CD4-positive, alpha-beta T cell treated with Interleukin-2 at 100 ng/mL for 4 hours (primary cell): ENCODE measurements around the gene TBCD.
"Not testable (repeated sequence)": the region's sequence is repeated elsewhere in the genome, so short reads cannot be mapped to it uniquely, and the experiment has no call there.

ENCODE experiments used
- DNase-seq: peaks from one replicate; pipeline ENCODE4 v3.0.0-alpha.2; 2020; ENCODE audit warnings: low spot score

TBCD gene

DNA sequence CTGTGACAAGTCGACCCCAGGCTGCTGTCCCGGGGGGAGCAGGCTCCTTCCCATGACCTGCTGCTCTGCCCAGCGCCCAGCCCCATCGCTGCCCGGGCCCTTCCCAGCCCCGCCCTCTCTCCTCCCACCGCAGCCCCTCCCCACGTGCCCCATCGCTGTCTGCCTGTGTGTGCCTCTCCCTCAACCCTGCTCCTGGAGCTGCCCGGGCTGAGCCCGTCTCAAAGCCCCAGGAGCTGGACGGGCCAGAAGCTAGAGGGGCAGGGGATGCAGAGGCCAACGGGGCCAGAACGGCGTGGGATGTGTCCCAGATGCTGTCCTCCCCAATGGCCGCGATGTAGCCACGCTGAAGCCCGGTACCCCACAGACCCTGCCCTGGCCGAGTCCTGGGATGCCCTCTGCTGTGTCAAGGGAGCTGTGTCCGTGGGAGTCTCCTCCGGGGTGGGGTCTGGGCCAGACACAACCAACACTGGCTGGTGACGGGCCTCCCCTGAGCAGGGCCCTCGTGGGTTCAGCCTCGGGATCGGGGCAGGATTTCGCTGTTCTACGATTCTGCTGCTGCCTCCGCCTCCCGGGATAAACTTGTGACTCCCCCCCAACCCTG lies 206.2 kb downstream of the TBCD start:
- no peak for DNase-seq

DNA sequence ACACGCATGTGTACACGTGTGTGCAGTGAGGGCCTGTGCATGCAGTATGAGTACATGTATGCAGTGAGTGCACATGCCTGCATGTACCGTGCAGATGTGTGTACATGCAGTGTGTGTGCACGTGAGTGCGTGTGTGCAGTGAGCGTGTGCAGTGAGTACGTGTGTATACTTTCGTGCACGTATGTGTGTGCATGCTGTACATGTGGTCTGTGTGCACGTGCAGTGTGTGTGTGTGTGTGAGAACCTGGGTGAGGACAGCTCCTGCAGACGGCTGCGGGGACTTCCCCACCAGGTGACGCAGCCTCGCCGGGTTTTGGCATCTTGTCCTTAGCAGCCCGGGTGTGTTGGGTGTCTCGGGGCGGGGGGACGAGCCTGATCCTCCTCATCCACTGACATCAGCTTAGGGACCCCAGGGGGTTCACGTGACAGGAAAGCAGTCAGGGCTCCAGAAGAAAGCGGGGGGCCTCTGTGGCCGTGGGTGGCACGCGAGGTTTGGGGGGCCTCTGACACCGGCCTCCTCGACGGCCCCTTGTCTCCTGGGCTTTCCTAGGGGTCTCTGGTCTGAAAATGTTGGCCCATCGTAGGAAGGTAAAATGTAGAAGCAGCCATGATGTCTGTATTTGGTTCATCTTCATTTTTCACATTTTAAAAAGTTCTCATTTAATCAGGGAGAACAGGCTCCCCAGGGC lies 207.5 kb downstream of the TBCD start:
- no peak for DNase-seq

DNA sequence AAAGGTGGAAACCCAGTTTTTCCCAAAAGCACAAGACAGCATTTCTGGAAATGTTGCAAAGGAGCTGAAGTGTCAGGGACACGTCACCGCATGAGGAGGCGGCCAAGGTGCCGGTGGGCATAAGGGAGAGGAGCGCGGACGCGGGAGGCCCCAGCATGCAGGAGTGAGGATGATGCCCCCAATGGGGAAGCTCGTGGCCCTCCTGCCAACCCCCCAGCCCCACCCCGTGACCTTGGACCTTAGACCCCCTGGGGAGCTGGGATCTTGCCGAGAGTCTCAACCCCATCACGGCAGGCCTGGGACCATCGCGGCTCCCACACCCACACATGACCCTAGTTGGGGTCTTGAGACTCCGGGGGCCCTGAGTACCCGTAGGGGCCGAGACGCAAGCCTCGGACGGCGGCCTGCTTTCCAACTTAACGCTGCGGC lies 208.1 kb downstream of the TBCD start:
- no peak for DNase-seq

DNA sequence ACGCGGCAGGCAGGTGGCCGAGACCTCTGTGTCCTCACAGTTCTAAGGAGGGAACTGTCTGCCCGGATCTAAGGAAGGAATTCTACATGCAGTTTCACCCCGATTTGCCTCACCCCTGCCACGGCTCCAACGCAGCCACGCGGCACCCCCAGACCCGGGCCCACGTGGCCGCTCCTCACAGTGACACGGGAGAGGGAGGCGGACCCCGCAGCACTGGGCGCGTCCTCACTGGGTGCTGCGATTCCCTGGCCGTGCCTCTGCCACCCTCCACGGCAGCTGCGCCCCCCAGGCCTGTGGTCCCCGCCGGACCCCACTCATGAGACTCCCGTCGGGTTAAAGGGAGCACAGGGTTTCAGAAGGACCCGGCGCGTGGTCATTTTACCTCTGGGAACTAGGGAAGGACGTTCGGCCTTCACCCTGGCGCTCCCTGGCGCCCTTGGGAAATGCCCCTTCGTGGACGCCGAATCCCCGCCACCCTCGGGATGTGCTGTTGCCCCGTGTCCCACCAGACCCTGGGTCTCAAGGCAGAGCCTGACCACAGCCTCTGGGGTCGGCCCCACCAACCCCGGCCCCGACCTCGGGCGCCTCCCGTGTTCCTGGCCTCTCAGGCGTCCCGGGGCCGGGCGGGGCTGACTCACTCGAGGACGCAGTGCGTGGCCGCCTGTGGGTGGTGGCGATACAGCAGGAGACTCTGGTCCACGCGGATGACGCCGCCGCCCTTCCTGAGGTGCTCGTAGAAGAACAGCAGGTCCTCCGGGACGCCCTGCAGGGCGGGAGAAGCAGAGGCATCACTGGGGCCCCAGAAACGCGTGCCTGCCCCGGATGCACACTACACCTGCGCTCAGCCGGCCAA lies 208.8 kb downstream of the TBCD start:
- no peak for DNase-seq

DNA sequence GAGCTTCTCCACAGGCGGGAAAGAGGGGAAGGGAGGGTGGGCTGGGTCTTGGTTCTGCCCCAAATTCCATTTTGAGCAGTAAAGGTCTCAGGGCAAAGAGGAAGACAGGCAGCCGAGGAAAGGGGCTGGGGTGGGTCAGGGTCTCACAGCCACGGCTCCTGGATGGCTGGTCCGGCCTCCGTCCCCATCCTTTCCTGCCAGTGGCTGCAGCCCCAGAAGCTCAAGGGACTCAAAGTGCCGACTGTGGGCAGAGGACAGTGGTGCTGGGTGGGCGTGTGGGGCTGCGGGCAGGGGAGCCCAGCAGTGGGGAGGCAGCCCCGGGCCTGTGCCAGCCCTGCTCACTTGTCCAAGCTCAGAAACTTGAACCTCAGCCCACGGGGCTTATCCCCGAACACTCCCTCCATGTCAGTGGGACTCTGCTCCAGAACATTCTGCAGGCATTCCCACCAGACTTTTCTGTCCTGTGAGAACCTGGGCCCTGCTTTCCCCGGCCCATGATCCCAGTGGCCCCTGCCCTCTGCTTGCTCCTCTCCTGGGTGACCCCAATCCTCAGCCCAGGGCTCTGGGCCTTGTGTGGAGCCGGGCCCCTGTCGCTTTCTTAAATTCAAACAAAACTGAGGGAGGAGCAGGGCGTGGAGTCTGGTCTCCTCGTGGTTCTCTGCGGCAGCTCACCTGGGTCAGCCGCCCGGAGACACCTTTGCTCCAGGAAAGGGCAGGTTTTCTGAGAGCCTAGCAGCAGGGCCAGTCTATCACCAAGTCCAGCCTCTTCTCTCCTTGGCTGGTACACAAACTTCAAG lies 209.7 kb downstream of the TBCD start:
- no peak for DNase-seq

DNA sequence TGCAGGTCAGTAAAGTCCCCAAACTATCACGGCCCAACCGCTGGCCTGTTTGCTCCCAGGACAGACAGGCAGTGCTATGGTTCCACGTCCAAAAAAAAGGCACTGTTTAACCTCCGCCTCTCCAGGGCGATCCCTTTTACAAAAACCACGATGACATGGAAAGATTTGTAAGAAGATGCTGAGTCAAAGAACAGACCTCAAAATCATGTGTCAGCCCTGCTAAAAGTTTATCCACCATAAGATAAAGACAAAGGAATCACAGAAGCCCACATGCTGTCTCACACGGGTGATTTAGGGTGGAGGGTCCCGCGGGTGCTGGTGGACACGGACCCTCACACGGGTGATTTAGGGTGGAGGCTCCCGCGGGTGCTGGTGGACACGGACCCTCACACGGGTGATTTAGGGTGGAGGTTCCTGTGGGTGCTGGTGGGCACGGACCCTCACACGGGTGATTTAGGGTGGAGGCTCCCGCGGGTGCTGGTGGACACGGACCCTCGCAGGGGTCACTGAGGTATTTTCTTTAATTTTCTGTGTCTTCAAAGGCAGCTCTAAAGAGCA lies 210.4 kb downstream of the TBCD start:
- DNase-seq, result no peak

DNA sequence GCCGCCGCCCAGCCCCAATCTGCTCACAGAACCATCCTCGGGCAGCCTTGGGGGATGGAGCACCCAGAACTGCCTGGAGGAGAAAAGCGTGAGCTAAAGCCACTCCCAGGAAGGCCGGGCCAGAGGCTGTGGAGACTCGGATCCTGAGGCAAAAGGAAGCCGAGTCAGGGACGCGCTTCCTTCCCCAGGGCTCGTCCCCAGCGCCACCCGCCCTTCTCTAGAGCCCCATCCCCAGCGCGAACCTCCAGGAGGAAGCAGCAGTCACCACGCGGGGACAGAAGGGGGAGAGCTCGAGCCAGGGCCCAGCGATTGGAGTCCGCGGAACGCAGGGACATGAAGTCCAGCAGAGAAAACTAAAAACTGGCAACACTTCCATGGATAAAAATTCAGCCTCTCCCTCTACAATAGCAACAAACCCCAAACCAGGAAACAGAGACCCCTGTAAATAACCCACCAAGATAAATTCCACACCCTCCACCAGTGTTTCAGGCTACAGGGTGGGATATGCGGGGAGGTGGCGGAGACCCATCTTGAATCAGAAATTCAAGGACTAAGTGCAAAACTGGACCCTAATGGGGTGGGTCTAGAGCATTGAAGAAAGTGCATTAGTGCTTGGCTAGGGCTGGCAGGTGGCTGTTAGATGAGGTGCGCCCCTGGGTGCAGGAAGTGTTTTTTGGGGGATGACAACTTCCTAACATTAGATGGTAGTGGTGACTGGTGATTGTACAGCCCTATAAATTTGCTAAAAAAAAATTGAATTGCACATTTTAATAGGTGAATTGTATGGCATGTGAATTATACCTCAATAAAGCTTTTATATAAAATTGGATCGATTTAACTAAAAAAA lies 211.5 kb downstream of the TBCD start:
- DNase-seq, result peak; percentile 24

DNA sequence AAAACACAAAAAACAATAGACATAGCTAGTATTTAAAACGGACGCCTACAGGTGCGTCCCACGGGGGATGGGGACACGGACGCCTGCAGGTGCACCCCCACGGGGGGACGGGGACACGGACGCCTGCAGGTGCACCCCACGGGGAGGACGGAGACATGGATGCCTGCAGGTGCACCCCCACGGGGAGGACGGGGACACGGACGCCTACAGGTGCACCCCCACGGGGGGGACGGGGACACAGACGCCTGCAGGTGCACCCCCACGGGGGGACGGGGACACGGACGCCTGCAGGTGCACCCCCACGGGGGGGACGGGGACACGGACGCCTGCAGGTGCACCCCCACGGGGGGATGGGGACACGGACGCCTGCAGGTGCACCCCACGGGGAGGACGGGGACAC lies 212.6 kb downstream of the TBCD start:
- DNase-seq, result not testable (repeated sequence)

DNA sequence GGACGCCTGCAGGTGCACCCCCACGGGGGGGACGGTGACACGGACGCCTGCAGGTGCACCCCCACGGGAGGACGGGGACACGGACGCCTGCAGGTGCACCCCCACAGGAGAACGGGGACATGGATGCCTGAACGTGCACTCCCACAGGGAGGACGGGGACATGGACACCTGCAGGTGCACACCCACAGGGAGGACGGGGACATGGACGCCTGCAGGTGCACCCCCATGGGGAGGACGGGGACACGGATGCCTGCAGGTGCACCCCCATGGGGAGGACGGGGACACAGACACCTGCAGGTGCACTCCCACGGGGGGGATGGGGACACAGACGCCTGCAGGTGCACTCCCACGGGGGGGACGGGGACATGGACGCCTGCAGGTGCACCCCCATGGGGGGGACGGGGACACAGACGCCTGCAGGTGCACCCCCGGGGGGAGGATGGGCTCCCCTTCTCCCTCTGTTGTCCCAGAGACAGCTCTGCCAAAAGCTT lies 213.0 kb downstream of the TBCD start:
- no peak for DNase-seq

DNA sequence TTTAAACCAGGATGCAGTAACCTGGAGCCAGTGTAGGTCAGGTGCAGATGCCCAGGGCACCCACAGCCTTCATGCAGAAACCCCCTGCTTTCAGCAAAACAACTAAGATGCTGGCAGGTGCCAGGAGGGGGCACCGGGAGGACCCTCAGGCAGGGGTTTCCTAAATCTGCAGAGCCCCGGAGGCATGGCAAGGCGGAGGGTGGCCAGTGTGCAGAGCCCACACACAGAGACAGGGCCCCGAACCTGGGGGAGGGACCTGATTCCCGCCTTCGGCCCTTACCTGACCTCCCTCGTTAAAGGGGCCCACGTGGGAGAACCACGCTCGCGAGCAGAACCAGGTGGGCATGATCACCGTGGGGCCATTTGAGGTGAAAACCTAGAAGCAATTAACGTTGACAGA lies 213.5 kb downstream of the TBCD start:
- DNase-seq, result no peak

DNA sequence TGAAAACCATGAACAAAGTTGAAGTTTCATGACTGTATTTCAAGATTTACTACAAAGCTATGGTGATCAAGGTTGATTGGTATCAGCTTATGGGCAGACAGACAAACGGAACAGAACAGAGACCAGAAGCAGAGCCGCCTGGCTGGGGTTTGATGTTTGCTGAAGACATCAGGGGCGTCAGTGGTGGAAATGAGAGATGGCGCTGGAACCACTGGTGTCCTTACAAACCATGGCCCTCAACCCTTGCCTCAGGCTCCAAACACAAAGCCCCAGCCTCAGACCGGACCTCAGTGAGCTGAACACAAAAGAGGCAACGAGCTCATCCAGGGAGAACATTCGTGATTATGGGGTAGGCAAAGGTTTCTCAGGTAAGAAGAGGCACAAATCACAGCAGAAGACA lies 214.6 kb downstream of the TBCD start:
- DNase-seq, result no peak

DNA sequence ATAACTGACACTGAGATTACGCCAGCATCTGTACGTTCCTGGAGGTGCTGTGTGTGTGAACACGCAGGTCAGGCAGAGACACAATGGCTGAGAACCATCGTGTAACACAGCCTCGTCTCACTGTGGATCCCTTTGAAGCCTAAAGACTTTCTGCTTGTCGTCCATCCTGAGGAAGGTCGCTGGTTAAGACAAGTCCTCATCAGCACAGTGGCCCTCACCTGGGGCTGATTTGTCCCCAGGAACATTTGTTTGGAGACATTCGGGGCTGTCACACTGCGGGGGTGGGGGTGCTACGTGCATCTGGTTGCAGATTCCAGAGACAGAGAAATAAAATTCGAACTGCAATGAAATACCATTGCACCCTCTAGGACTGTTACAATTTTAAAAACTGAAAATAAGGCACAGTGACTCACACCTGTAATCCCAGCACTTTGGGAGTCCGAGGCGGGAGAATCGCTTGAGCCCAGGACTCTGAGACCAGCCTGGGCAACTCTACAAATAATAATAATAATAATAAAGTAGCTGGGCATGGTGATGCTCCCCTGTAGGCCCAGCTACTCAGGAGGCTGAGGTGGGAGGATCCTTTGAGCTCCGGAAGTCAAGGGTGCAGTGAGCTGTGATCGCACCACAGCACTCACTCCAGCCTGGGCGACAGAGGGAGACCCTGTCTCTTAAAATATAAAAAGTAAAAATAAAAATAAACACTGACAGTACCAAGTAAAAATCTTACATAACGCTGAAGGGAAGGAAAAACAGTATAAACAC lies 215.6 kb downstream of the TBCD start:
- DNase-seq, result no peak

DNA sequence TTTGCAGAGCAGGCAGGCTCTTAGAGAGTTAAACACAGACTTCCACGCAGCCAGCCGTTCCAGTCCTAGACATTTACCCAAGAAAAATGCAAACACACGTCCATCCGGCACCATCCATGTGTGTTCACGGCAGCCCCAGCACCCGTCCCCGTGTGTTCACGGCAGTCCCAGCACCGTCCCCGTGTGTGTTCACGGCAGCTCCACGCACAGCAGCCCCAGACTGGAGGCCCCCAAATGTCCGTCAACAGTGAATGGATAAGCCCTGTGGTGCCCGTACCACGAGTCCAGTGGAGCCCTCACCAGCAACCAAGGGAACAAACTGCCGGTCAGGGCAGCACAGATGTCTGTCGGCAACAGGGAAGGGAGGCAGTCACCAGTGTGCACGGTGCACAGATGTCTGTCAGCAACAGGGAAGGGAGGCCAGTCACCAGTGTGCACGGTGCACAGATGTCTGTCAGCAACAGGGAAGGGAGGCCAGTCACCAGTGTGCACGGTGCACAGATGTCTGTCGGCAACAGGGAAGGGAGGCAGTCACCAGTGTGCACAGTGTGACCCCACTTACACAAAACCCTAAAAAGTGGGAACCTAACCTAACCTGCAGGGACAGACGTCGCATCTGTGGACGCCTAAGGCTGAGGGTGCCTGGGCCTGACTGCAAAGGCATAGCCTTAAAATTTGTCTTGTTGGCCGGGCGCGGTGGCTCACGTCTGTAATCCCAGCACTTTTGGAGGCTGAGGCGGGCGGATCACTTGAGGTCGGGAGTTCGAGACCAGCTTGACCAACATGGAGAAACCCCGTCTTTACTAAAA lies 216.4 kb downstream of the TBCD start:
- DNase-seq, result not testable (repeated sequence)

DNA sequence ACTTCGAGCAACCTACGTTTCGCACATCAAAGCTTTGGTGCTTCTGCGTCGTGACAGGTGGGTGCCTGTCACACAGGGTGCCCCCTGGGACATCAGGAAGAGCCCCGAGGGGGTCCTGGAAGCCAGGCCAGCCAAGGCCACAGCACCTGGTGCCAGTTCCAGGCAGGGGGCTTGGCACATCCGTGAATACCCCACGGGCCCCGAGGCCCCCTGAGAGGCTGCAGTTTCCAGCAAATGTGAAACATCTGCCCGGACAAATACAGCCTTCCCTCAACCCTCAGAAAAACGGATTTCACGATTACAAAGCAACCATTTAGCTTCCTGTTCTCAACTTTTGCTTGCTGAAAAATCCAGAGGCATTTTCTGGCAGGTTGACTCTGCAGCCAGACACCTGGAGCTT lies 218.2 kb downstream of the TBCD start:
- DNase-seq, result no peak

DNA sequence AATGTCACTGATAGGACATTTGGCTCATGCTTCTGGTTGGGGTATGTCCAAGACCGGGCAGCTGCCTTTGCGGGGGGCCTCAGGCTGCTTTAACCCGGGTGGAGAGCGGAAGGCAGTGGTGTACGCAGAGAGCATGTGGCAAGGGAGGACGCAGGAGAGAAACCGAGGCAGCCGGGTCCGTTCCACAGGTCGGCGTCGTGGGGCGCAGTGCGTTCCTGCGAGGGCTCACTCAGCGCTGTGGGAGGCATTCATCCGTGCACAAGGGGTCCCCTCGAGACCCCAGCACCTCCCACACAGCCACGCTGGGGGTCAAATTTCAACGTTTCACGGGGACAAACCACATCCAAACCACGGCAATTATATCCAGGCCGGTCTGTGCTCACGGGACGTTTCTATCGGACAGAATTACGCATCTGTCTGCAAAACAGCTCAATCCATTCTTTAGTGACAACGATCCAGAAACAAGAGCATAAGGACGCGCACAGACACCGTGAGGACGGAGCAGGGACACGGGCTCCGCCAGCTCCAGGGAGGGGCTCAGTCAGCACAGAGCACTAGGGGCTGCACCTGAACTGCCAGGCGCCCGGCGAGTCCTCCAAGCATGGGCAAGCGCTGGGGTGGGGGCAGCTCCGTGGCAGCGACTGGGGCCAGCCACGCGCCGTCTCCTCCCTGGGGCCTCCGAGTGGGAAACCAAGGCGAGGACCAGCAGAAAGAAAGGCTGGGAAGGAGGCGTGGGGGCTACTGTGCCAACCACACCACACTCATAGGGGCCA lies 219.1 kb downstream of the TBCD start:
- DNase-seq, result no peak

DNA sequence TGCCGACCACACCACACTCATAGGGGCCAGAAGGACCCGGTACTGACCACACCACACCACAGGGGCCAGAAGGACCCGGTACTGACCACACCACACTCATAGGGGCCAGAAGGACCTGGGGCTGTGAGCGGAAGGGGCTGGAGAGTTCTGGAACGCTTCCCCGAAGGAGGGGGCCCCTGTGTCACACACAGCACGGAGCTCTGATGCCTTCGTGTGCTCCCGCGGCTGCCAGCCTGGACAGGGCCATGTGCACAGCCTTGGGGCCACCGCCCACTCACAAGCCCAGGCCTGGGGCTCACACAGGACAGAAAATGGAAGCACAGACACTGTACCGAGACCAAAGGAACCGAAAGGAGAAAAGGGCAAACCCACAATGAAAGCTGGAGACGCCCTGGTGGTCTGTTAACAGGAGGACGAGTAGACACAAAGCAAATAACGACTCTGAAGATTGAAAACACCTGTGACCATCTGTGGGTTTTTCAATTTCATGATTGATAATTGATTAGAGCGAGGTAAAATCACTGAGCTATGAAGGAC lies 221.0 kb downstream of the TBCD start:
- no peak for DNase-seq

DNA sequence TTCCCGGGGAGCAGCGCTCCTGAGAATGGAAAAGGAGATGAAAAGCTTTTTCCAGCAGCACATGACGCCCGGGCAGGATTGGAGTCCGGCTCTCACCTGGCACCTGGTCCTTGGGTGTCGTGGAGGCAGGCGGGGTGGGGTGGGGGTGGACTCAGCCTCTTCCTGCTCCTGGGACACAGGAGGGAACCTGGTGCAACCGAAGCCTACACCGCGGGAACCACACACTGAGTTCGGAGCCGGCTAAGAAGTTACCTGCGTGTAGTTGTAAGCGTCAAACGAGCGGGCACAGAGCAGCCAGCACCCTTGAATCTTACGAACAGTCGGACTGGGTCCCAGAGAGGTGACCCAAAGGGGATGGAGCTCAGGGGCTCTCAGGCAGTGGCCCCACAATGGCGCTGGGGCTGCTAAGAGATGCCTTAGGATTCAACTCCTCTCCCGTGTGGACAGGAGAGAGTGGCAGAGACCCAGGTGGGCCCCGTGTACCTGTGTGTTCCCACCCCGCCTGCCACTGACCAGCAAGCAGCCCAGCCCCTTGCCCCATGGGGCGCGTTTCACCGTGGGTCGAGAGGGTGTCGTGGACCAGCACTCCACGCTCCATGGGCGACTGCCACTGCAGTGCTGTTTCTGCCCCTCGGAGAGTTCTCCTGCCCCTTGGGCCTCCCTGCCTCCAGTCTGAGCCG lies 221.7 kb downstream of the TBCD start:
- DNase-seq, result no peak
